ENCODE measurements around the gene APOBEC3G.

APOBEC3G gene

DNA sequence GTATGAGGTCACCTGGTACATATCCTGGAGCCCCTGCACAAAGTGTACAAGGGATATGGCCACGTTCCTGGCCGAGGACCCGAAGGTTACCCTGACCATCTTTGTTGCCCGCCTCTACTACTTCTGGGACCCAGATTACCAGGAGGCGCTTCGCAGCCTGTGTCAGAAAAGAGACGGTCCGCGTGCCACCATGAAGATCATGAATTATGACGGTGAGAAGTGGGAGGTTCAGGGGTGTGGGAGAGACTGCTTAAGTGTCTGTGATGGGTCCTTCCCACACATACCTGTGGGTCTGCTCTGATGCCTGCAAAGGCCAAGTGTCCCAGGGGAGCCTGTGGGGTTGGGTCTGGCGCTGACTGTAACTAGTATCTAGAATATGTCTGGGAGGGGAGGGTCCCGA, 3.9 kb downstream of the APOBEC3G start:
- TF ChIP-seq GATA1 (IDR thresholded peaks at IDR 0.05; ENCODE audit: low read depth, low read length), result no peak
- TF ChIP-seq POLR2A (IDR thresholded peaks at IDR 0.05; ENCODE audit: low read length), result no peak
- no peak for DNase-seq

DNA sequence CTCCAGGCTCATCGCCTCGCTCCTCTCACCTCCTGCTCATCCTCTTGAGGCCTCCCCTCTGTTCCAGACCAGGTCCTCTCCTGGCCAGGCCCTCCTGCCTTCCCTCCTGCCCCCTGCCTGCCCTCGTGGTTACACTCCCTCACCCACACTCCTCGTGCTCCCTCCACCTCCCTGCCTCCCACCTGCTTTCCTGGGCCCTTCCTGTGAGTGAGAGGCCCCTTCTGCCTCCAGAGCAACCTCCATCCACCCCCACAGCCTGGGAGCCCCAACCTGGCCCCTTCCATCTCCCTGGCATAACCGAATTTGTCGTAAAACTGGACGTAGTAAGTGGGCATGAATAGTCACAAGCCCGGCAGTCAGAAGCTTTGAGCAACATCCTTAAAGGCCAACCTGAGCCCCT, 4.5 kb downstream of the APOBEC3G start:
- no peak for DNase-seq
- TF ChIP-seq POLR2A (IDR thresholded peaks at IDR 0.05; ENCODE audit: low read length) (no peak), GATA1 (IDR thresholded peaks at IDR 0.05; ENCODE audit: low read depth, low read length) (no peak)

DNA sequence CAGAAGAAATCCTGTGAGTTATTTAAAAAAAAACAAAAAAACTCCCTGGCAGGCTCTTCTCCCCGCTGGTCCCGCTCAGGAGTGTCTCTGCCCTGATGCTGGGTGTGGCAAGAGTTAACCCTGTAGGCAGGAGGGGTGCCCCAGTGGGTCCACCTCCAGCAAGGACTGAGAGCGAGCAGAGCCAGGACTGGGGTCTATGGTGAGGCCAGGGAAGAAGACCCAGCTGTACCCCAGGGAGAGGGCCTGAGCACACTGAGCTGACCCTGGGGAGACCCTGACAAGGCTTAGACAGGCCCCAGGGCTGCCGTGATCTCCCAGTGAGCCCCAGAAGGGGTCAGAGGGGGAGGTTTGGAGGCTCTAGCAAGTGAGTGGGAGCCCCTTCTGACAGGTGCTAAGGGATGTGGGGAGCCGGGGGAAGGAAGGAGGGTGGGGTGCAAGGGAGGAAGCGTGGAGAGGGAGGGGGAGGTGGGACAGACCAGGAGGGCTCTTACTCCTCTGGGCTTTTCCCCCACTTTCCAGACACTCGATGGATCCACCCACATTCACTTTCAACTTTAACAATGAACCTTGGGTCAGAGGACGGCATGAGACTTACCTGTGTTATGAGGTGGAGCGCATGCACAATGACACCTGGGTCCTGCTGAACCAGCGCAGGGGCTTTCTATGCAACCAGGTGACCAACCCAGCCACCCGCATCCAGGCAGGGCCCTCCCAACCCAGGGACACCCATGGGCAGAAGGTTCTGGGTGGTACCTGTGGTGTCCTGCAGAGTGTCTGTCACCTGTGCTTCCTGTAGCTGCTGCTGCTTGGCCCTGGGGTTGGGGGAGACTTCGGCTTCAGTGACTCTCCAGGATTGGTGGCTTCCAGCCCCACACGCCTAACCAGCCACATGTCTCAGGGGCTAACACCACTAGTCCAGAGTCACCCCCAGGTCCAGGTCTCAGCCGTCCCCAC, 6.4 kb downstream of the APOBEC3G start:
- TF ChIP-seq GATA1 (IDR thresholded peaks at IDR 0.05; ENCODE audit: low read depth, low read length) (no peak), POLR2A (IDR thresholded peaks at IDR 0.05; ENCODE audit: low read length) (no peak)
- no peak for DNase-seq

- TF ChIP-seq POLR2A (IDR thresholded peaks at IDR 0.05; ENCODE audit: low read length), result no peak
- TF ChIP-seq GATA1 (IDR thresholded peaks at IDR 0.05; ENCODE audit: low read depth, low read length), result no peak
- no peak for DNase-seq
Observed at GRCh38 chr22:39084666-39085065, 7.6 kb downstream of the APOBEC3G start.

DNA sequence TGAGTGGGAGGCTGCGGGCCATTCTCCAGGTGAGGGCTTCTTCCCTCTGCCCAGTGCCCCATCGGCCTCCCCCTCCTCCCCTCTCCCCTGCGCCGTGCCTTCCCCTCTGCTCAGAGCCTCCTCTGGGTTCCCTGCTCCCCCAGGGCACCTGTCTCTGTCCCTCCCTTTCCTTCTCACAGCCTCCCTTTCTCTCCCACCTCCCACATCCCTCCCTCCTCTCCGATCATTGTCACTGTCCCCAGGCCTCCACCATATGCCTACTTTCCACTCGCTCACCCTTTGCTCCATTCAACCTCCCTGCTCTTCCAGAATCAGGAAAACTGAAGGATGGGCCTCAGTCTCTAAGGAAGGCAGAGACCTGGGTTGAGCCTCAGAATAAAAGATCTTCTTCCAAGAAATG, 10.0 kb downstream of the APOBEC3G start:
- TF ChIP-seq GATA1 (IDR thresholded peaks at IDR 0.05; ENCODE audit: low read depth, low read length), result no peak
- TF ChIP-seq POLR2A (IDR thresholded peaks at IDR 0.05; ENCODE audit: low read length), result no peak
- DNase-seq, result no peak

DNA sequence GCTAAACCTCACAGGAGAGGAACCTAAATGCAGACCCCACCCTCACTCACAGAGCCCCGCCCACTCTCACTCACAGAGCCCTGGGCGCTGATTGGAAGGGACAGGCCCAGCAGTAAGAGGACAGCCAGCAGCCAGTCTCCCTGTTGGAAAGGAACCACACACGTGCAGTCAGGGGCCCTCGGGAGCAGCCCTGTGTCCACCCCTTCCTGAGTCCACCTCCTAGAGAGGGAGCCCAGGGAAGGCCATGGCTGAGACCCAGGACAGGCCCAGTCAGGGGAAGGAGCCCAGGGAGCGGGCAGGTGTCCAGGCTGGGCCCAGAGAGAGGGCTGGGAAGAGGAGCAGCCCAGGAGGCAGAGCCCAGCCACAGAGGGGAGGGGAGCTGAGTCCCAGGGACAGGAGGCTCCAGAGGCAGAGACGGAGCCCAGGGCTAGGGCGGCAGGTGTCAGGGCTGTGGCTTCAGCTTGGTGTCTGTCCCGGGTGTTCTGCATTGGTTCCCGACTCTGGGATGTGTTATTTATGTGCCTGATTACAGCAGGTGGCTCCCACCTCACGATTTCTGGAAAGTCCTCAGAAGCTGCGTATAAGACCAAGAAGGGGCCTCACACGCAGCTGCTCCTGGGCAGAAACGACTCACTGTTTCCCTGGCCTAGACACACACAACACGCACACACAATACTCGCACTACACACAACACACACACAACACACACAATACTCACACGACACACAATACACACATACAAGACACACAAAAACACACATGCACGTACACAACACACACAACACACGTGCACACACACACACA, 11.0 kb downstream of the APOBEC3G start:
- no peak for DNase-seq
- TF ChIP-seq GATA1 (IDR thresholded peaks at IDR 0.05; ENCODE audit: low read depth, low read length), result no peak
- TF ChIP-seq POLR2A (IDR thresholded peaks at IDR 0.05; ENCODE audit: low read length), result no peak

GRCh38 chr22:39088685-39089032, 11.6 kb downstream of the APOBEC3G start:
- no peak for TF ChIP-seq GATA1 (IDR thresholded peaks at IDR 0.05; ENCODE audit: low read depth, low read length)
- no peak for TF ChIP-seq POLR2A (IDR thresholded peaks at IDR 0.05; ENCODE audit: low read length)
- DNase-seq, result no peak

DNA sequence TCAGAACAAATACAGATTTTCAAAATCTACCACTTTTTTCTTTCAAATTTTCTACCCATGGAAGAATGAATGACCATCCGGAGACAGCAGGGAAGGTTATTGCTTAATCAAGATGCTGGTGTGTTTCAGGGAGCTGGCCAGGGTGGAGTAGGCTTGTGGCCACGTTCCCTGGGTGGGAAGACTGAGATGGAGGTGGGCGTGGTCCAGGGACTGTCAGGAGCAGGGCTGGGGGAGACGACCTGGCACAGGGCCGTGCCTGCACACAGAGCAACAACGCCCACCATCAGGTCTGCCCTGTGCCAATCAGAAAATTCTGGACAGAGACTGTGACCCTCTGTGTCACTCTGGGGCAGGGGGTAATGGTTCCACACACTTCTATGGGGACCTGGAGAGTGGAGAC, 12.9 kb downstream of the APOBEC3G start:
- TF ChIP-seq GATA1 (IDR thresholded peaks at IDR 0.05; ENCODE audit: low read depth, low read length), result no peak
- no peak for TF ChIP-seq POLR2A (IDR thresholded peaks at IDR 0.05; ENCODE audit: low read length)
- no peak for DNase-seq

DNA sequence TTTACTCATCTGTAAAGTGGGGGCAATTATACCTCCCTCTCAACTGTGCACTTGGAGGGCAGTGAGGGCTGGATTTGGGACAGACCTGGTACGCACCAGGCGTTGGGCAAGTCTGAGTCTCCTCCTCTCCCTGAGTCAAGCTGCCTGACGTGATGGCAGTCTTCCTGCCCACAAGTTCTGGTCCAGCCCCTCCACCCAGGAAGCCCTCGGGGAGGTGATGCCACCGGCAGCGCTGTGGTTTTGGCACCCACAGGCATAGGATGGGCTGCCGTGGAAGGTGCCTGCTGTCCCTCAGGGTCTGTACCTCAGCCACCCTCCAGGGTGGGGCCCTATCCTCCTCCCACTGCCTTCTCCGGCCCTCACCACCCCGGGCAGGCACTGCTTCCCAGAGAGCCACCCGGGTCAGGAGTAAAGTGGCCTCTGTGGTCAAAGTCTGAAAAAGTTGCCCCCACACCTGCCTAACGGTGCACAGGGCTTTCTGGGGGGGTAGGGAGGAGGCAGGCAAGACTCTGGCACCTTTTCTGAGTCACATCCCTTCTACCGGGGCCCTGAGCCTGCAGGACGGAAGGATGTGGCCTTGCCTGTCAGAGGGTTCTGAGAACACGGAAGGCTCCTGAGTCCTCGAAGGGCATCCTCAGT, 13.5 kb downstream of the APOBEC3G start:
- TF ChIP-seq POLR2A (IDR thresholded peaks at IDR 0.05; ENCODE audit: low read length) (no peak), GATA1 (IDR thresholded peaks at IDR 0.05; ENCODE audit: low read depth, low read length) (no peak)
- no peak for DNase-seq

GRCh38 chr22:39091126-39092081, 14.3 kb downstream of the APOBEC3G start:
- TF ChIP-seq GATA1 (IDR thresholded peaks at IDR 0.05; ENCODE audit: low read depth, low read length) (no peak), POLR2A (IDR thresholded peaks at IDR 0.05; ENCODE audit: low read length) (no peak)
- no peak for DNase-seq

DNA sequence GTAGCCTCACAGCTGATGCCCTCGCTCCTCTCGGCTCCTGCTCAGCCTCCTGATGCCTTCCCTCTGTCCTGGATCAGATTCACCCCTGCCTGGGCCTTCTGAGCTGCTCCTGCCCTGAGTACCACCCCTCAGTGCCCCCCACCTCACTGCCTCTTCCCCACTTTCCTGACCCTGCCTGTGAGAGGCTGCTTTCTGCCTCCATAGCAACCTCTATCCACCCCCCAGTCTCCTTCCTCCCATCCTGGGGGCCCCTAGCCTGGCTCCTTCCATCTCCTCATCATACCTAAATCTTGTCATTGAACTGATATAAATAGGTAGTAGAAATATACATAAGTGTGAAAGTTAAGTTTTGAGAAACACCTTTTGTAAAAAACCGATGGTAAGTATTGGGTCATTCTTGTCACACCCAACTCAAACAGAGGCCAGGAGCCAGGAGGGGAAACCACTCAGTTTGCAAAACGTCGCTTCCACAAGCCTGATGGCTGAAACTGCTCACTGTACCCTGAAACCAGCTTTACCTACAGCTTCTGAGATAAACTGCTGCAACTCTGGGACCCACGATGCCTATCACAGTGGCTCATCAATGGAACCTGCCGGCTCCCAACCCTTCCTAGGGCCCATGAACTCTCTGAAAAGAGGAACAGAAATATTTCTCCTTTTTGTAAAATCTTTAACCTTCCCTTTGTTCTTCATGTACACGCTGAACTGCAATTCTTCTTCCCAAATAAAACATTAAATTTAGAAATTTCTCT, 15.2 kb downstream of the APOBEC3G start:
- TF ChIP-seq GATA1 (IDR thresholded peaks at IDR 0.05; ENCODE audit: low read depth, low read length) (no peak), POLR2A (IDR thresholded peaks at IDR 0.05; ENCODE audit: low read length) (no peak)
- no peak for DNase-seq

DNA sequence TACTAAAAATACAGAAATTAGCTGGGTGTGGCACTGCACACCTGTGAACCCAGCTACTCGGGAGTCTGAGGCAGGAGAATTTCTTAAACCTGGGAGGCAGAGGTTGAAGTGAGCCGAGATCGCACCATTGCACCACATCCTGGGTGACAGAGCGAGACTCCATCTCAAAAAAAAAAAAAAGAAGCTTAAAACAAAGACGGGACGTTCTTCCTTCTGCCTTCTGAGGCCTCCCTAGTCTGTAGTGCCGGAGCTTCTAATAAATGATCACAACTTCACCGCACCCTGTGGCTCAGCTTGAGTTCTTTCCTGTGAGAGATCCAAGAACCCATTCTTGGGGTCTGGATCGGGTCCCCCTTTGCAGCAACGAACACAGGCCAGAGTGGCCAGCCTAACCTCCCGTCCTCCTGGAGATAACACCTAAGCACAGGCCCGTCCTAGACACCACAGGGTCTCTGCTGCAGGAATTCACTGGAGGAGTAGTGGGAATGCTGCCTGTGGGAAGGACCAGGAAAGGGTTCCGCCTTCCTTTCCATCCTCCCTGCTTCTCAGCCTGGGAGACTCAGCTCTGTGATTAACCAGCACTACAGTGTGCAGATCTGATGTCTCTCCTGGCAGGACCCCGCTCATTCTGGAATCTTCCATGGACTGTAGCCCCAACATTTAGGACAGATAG, 17.8 kb downstream of the APOBEC3G start:
- DNase-seq, result no peak
- TF ChIP-seq GATA1 (IDR thresholded peaks at IDR 0.05; ENCODE audit: low read depth, low read length), result no peak
- no peak for TF ChIP-seq POLR2A (IDR thresholded peaks at IDR 0.05; ENCODE audit: low read length)

All from erythroblast (primary cell).